OCI-LY7 (cell line): ENCODE data around the gene BAHCC1. TPM values are rescaled to one million over a fixed set of nuclear protein-coding genes. Genes with fewer than 3 reads are reported as not detected.

Experiments used
- BruUV-seq: library from RNA; stranded (reverse); fragments of 400-500 nt; replicated peaks from 2 replicates; lab custom pipeline; 2021; lab: Mats Ljungman, UMichigan
- CTCF ChIA-PET: fragments of 300-600 bp; sonication (Branson Sonifier 250); formaldehyde crosslinking; loops from one replicate; lab custom pipeline; 2022; ENCODE audit warnings: antibody characterized with exemption; ENCODE audit not compliant: unreplicated experiment; lab: Charles Lee
- POLR2A ChIA-PET: fragments of 300-600 bp; sonication (Branson Sonifier 250); formaldehyde crosslinking; loops from one replicate; lab custom pipeline; 2022; ENCODE audit warnings: antibody characterized with exemption; lab: Charles Lee
- DNase-seq: peaks from one replicate; pipeline ENCODE4 v3.0.0-alpha.2; 2015; ENCODE audit warnings: low spot score
- H2AFZ ChIP-seq: fragments of 200-600 bp; sonication (generic), shearing (Covaris generic); 2 replicates; pipeline ENCODE4 v1.6.1; 2014; ENCODE audit warnings: mild to moderate bottlenecking, antibody characterized with exemption, low read length, moderate library complexity
- H3K27ac ChIP-seq: fragments of 200-600 bp; sonication (generic); 2 replicates; pipeline ENCODE4 v1.5.1; 2014; ENCODE audit warnings: mixed run types, low read depth, mild to moderate bottlenecking, moderate library complexity, low read length, inconsistent platforms; ENCODE audit not compliant: poor library complexity, severe bottlenecking
- H3K36me3 ChIP-seq: fragments of 200-600 bp; sonication (generic); 2 replicates; pipeline ENCODE4 v1.6.1; 2014; ENCODE audit warnings: mild to moderate bottlenecking, antibody characterized with exemption, low read length, moderate library complexity, mixed read lengths; ENCODE audit not compliant: insufficient read depth
- H3K4me1 ChIP-seq: fragments of 200-600 bp; sonication (generic); 2 replicates; pipeline ENCODE4 v1.5.1; 2014; ENCODE audit warnings: mild to moderate bottlenecking, low read length; ENCODE audit not compliant: insufficient read depth, poor library complexity, severe bottlenecking
- H3K4me2 ChIP-seq: fragments of 200-600 bp; sonication (generic); 2 replicates; pipeline ENCODE4 v1.6.1; 2014; ENCODE audit warnings: mild to moderate bottlenecking, low read length
- H3K4me3 ChIP-seq: fragments of 200-600 bp; sonication (generic); 2 replicates; pipeline ENCODE4 v1.5.1; 2014; ENCODE audit warnings: mild to moderate bottlenecking, low read depth, low read length; ENCODE audit not compliant: poor library complexity, severe bottlenecking
- H3K79me2 ChIP-seq: fragments of 200-600 bp; sonication (generic); 2 replicates; pipeline ENCODE4 v1.6.1; 2016; ENCODE audit warnings: low read depth, mild to moderate bottlenecking, low read length, moderate library complexity, mixed read lengths; ENCODE audit not compliant: insufficient read depth
- H3K9me2 ChIP-seq: fragments of 200-600 bp; sonication (generic); 2 replicates; pipeline ENCODE4 v1.6.1; 2016; ENCODE audit warnings: mild to moderate bottlenecking, low read length, mixed read lengths; ENCODE audit not compliant: insufficient read depth
- H3K9me3 ChIP-seq: fragments of 200-600 bp; sonication (generic); 2 replicates; pipeline ENCODE4 v1.6.1; 2014; ENCODE audit warnings: mild to moderate bottlenecking, mixed run types, low read length, mixed read lengths
- H4K20me1 ChIP-seq: fragments of 200-600 bp; sonication (generic); 2 replicates; pipeline ENCODE4 v1.6.1; 2014; ENCODE audit warnings: mild to moderate bottlenecking, antibody characterized with exemption, low read length, moderate library complexity, mixed read lengths; ENCODE audit not compliant: insufficient read depth
- CTCF ChIP-seq: fragments of 200-600 bp; sonication (generic); conservative IDR thresholded peaks from 2 replicates; pipeline ENCODE4 v1.5.1; 2014; ENCODE audit warnings: mild to moderate bottlenecking, antibody characterized with exemption, low read length, moderate library complexity, mixed read lengths
- EZH2phosphoT487 ChIP-seq: fragments of 200-600 bp; sonication (generic); IDR thresholded peaks from 2 replicates; pipeline ENCODE4 v1.6.1; 2018; ENCODE audit warnings: low read depth, borderline replicate concordance, mild to moderate bottlenecking, mixed run types, antibody characterized with exemption, low read length, moderate library complexity, mixed read lengths
- intact Hi-C: fragments of 100-400 bp; cut with micrococcal nuclease; formaldehyde crosslinking; loops from one replicate; pipeline ENCODE4 v1.10.0; 2022; ENCODE audit not compliant: unreplicated experiment
- total RNA-seq, 2 experiments: library from RNA; depleted of rRNA in 1 of 2; stranded (reverse); fragments of >200 nt in 1 of 2; shearing (Covaris generic) in 1 of 2; gene quantifications; 2 replicates each; pipeline ENCODE4 v1.2.3, GENCODE V29; 2014 to 2022

The BAHCC1 gene
- total RNA-seq, 2 experiments from 2014 or later: 5.2 to 5.5 TPM

GRCh38 chr17:81470944-81471817 lies 75.9 kb downstream of the BAHCC1 start:
- intact Hi-C loops: no loop called here
- Histone ChIP-seq H3K36me3 (no peaks in the 10 kb centered on the region), H3K4me1 (peaks cover 7% of the 10 kb centered on the region), H3K79me2 (no peaks in the 10 kb centered on the region), H4K20me1 (no peaks in the 10 kb centered on the region), H3K9me2 (no peaks in the 10 kb centered on the region), H3K4me3 (no peak overlapping the region), H3K4me2 (no peak overlapping the region), H3K27ac (no peak overlapping the region), H2AFZ (peak overlapping the region; percentile 41; the same call in 1 of the 2 replicates), H3K9me3 (no peaks in the 10 kb centered on the region)
- no peak for DNase-seq
- CTCF ChIA-PET: no interaction called here
- TF ChIP-seq CTCF (no peak), EZH2phosphoT487 (no peak)
- BruUV-seq: no TSS peak
- POLR2A ChIA-PET: no interaction called here

- CTCF ChIA-PET: no interaction called here
- BruUV-seq: no TSS peak
Measured at GRCh38 chr17:81471818-81472456, 76.7 kb downstream of the BAHCC1 start.

More at GRCh38 chr17:81471818-81472456, 76.7 kb downstream of the BAHCC1 start:
- POLR2A ChIA-PET: no interaction called here
- H3K4me1 ChIP-seq: peaks cover 7% of the 10 kb centered on the region
- intact Hi-C loops: no loop called here
- H3K4me3 ChIP-seq: no peak overlapping the region
- no peaks in the 10 kb centered on the region for H3K9me3 ChIP-seq
- H3K9me2 ChIP-seq: no peaks in the 10 kb centered on the region
- H4K20me1 ChIP-seq: no peaks in the 10 kb centered on the region
- H3K27ac ChIP-seq: no peak overlapping the region
- H3K79me2 ChIP-seq: no peaks in the 10 kb centered on the region
- peak; percentile 37 for DNase-seq
- H2AFZ ChIP-seq: peak overlapping the region; percentile 41
- H3K4me2 ChIP-seq: no peak overlapping the region
- no peaks in the 10 kb centered on the region for H3K36me3 ChIP-seq
- TF ChIP-seq CTCF: no peak
- TF ChIP-seq EZH2phosphoT487: no peak
